ENCODE results near the gene VSTM5. TPM values are rescaled to one million over a fixed set of nuclear protein-coding genes. Genes with fewer than 3 reads are reported as not detected.

Gene VSTM5
- total RNA-seq, 4 donors from 2014 or later = 0.49 to 2.5 TPM; not detected in 2

DNA sequence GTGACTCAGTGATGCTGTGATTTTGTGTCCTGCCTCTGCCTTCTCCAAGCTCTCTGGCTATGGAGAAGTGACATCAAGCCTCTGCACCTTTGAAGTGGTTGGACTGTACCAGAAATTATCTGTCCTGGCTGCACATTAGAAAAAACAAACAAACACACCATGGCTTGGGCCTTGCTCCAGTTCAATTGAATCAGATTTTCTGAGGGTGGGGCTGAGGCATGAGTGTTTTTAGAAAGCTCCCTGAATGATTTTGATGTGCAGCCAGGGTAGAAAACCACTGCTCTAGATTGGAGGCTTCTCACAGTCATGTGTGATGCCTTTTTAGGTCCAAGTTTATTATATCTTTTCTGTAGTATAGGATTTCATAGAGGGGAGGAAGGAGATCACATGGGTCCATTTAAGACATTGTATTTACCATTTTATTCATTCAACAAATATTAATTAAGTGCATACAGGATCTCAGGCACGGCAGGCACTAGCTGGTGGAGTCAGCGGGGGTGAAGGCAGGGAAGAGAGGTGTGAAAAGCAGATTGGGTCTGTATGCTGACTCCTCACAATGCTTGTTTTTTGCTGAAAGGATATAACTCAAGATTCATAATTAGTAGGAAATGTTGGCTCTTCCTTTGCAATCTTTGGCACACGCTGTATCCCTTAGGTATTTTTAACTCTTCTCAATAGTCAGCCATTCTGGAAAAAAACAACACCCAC, 7.1 kb upstream of the VSTM5 start:
- DNase-seq = no peak
- Histone ChIP-seq H3K4me1 (no peaks in the 10 kb centered on the region), H3K9me3 (no peaks in the 10 kb centered on the region), H3K36me3 (no peaks in the 10 kb centered on the region), H3K27me3 (no peaks in the 10 kb centered on the region), H3K27ac (no peak overlapping the region), H3K4me3 (no peak overlapping the region)
- intact Hi-C loops (cut with DNase I; ENCODE audit: low total_unique reads) = no loop called here
- TF ChIP-seq POLR2A (IDR thresholded peaks at IDR 0.05) = no peak
- TF ChIP-seq, protein P1, sequence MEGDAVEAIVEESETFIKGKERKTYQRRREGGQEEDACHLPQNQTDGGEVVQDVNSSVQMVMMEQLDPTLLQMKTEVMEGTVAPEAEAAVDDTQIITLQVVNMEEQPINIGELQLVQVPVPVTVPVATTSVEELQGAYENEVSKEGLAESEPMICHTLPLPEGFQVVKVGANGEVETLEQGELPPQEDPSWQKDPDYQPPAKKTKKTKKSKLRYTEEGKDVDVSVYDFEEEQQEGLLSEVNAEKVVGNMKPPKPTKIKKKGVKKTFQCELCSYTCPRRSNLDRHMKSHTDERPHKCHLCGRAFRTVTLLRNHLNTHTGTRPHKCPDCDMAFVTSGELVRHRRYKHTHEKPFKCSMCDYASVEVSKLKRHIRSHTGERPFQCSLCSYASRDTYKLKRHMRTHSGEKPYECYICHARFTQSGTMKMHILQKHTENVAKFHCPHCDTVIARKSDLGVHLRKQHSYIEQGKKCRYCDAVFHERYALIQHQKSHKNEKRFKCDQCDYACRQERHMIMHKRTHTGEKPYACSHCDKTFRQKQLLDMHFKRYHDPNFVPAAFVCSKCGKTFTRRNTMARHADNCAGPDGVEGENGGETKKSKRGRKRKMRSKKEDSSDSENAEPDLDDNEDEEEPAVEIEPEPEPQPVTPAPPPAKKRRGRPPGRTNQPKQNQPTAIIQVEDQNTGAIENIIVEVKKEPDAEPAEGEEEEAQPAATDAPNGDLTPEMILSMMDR (IDR thresholded peaks at IDR 0.05) = no peak

DNA sequence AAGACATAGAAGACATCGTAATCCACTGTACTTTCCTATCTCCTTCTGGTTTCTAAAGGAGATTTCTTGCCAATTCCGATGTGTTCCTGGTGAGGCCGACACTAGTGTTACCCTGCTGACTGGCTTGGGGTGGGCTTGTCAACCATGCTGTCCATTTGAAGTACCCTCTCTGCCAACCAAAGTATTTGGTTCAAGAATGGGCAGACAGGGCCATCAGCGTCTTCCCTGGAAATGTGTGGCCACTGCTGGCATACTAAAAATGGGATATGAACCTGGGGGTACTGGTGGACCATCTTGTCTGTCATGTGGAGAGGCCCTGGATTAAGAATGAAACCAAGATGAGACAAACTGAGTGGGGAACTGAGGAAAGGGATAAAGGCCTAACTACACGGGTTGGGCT, 1.8 kb upstream of the VSTM5 start:
- no peaks in the 10 kb centered on the region for H3K36me3 ChIP-seq
- no peaks in the 10 kb centered on the region for H3K27me3 ChIP-seq
- H3K27ac ChIP-seq = no peak overlapping the region
- no peak for TF ChIP-seq POLR2A (IDR thresholded peaks at IDR 0.05)
- TF ChIP-seq, protein P1 (IDR thresholded peaks at IDR 0.05) = no peak
- no peak for DNase-seq
- H3K4me3 ChIP-seq = no peak overlapping the region
- intact Hi-C loops (cut with DNase I; ENCODE audit: low total_unique reads) = no loop called here
- no peaks in the 10 kb centered on the region for H3K4me1 ChIP-seq
- H3K9me3 ChIP-seq = no peaks in the 10 kb centered on the region

DNA sequence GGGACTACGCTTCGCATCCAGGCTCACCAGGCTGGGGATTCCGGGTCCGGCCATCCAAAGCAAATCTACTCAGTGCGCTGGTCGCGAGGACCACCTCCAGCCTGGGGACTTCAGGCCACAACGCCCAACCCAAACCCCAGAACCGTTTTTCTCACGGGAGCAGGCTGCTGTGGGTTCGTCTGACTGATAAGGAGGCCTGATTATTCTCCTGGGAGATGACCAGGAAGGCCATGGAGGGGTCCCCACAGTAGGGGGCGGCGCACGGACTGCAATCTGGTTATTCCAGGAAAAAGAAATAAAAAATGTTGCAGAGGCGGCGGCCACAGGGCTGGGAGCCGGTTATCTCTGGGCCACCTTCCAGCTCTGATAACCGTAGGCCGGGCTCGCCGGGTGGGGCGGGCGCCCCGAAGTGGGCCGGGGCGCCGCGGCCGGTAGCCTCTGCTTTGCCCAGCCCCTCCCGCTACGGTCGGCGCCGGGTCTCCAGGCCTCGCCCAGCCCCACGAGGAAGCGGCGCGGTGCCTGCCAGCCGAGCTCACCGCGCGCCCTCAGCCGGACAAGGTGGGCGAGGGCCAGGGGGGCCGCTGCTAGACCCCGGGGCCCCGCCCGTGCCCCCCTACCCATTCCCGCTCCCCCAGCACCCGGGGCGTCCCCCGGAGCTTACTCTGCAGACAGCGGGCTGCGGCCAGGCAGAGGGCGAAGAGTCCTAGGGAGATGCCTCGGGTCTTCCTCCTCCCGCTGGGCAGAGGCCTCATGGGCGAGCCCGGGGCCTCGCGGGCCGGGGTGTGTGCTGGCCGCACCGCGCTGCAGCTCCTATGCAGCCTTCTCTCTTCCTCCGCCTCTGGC, 446 bp downstream of the VSTM5 start:
- no peaks in the 10 kb centered on the region for H3K27me3 ChIP-seq
- H3K4me3 ChIP-seq = peak overlapping the region; percentile 30 to 40
- intact Hi-C loops (cut with DNase I; ENCODE audit: low total_unique reads) = no loop called here
- H3K4me1 ChIP-seq = no peaks in the 10 kb centered on the region
- DNase-seq = peak in 1 of 2 donors; percentile 30
- H3K36me3 ChIP-seq = no peaks in the 10 kb centered on the region
- H3K27ac ChIP-seq = peak overlapping the region in 1 of 2 donors; percentile 47
- H3K9me3 ChIP-seq = no peaks in the 10 kb centered on the region
- TF ChIP-seq, protein P1 (IDR thresholded peaks at IDR 0.05) = no peak
- TF ChIP-seq POLR2A (IDR thresholded peaks at IDR 0.05) = no peak

DNA sequence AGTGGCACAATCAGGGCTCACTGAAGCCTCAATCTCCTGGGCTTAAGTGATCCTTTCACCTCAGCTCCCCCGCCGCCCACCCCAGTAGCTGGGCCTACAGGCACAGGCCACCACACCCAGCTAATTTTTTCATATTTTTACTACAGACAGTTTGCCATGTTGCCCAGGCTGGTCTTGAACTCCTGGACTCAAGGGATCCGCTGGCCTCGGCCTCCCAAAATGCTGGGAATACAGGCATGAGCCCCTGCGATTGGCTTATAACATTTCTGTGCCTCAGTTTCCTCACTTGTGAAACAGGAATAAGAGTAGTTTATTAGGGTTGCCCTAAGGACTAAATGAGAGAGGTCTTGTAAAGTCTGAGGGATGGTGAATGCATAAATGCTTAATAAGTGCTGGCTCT, 1.2 kb downstream of the VSTM5 start:
- no peak overlapping the region for H3K4me3 ChIP-seq
- TF ChIP-seq POLR2A (IDR thresholded peaks at IDR 0.05) = no peak
- TF ChIP-seq, protein P1 (IDR thresholded peaks at IDR 0.05) = no peak
- no peak for DNase-seq
- H3K27ac ChIP-seq = no peak overlapping the region
- no peaks in the 10 kb centered on the region for H3K27me3 ChIP-seq
- intact Hi-C loops (cut with DNase I; ENCODE audit: low total_unique reads) = no loop called here
- H3K9me3 ChIP-seq = no peaks in the 10 kb centered on the region
- H3K36me3 ChIP-seq = no peaks in the 10 kb centered on the region
- no peaks in the 10 kb centered on the region for H3K4me1 ChIP-seq

DNA sequence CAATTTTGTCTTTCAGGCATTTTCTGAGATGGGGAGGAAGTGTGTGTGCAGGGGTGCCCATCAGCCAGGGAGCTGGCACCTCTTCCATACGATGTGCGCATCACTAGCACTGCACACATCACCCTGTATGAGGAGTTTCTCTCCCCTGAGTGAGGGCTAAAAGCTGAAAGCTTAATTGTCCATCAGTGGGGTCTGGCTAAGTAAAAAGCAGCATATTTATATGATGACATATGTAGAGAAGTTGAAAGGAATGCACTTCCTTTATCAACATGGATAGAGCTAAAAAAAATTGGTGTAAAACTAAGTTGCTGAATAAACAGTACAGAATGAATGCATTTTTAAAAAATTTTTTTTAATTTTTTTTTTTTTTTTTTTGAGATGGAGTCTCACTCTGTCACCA, 4.0 kb downstream of the VSTM5 start:
- Histone ChIP-seq H3K9me3 (no peaks in the 10 kb centered on the region), H3K36me3 (no peaks in the 10 kb centered on the region), H3K4me3 (no peak overlapping the region), H3K27me3 (no peaks in the 10 kb centered on the region), H3K4me1 (no peaks in the 10 kb centered on the region), H3K27ac (no peak overlapping the region)
- DNase-seq = no peak
- TF ChIP-seq POLR2A (IDR thresholded peaks at IDR 0.05) = no peak
- TF ChIP-seq, protein P1 (IDR thresholded peaks at IDR 0.05) = no peak
- intact Hi-C loops (cut with DNase I; ENCODE audit: low total_unique reads) = no loop called here

Data from uterus (tissue), 4 donors.